Hindlimb muscle (tissue), 1 donor: ENCODE measurements around the gene FAM131C. TPM values are rescaled to one million over a fixed set of nuclear protein-coding genes. Genes with fewer than 3 reads are reported as not detected.

Experiments
- DNase-seq: peaks from one replicate; pipeline ENCODE4 v3.0.0-alpha.2; 2013
- polyA plus RNA-seq: library from polyadenylated mRNA; unstranded; fragments of 120-200 nt; gene quantifications from one replicate; pipeline ENCODE4 v1.2.1, GENCODE V29; 2013; ENCODE audit not compliant: insufficient read length

Gene FAM131C
- polyA plus RNA-seq, 1 donor: not detected

GRCh38 chr1:16015491-16015890 lies 58.0 kb downstream of the FAM131C start:
- no peak for DNase-seq

DNA sequence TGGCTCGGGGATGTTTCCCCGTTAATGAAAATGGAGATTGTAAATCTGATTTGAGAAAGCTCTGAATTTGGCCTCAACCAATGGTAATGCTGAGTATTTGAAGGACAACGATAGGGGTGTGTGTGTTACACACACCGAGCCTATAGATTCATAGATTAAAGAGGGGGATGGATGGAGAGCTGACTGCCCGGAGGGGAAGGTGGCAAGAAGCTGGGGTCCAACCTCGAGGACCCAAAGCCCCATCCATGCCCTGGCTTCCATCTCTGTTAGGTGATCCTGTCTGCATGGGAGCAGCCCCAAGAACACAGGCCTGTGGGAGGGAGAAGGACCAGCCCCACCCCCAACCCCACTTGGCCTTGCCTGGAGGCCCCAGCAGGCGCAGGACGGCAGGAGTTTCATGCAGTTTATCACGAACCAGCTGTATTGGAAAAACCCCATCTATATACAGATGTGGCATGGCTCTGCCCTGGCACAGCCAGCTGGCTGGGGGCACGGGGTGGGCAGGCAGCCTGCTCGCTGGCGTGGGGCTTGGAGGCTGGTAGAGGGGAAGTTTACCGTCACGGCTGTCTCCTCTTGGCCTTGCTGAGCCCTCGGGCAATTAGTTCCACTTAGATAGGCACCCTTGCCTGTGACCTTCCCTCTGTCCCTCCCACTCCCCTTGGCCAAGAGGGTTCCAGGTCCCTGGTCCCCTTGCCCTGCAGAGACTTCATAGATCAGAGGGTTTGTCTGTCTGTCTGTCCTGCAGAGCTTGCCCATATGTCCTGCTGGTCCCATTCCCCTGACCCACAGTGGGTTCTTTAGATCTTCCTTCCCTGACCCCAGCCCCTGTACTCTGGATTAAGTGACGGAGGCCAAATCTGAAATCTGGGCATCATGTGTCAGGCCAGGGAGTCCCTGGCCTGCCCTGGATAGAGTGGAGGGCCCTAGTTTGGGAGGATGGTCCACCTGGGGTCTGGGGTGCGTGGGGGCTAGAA lies 58.7 kb downstream of the FAM131C start:
- DNase-seq: peak; percentile 37

GRCh38 chr1:16013908-16014258 lies 59.6 kb downstream of the FAM131C start:
- no peak for DNase-seq

GRCh38 chr1:16013220-16013907 lies 60.1 kb downstream of the FAM131C start:
- DNase-seq: peak; percentile 75

GRCh38 chr1:16012590-16013219 lies 60.7 kb downstream of the FAM131C start:
- DNase-seq: peak; percentile 62

DNA sequence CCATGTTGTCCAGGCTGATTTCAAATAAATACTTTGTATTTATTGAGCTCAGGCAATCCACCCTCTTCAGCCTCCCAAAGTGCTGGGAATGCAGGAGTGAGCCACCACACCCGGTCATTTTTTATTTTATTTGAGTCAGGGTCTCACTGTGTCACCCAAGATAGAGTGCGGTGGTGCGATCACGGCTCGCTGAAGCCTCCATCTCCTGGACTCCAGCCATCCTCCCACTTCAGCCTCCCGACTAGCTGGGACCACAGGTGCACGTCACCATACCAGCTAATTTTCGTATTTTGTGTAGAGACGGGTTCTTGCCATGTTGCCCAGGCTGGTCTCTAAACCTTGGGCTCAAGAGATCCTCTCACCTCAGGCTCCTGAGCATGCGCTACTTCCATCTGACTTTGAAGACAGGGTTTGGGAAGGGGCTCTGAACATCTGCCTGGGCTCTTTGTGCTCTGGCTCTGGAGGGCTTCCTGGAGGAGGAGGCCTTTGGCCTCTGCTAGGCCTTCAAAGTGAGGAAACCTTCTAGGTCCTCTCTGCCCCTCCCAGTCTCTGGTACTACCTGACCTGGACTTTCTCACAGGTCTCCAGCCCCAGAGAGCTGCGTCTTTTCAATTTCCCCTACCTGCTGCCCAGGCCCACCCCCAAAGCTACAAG lies 61.4 kb downstream of the FAM131C start:
- no peak for DNase-seq

- no peak for DNase-seq
These were observed 62.6 kb downstream of the FAM131C start for GRCh38 chr1:16010837-16011236.

GRCh38 chr1:16009678-16010077 lies 63.8 kb downstream of the FAM131C start:
- DNase-seq: no peak

DNA sequence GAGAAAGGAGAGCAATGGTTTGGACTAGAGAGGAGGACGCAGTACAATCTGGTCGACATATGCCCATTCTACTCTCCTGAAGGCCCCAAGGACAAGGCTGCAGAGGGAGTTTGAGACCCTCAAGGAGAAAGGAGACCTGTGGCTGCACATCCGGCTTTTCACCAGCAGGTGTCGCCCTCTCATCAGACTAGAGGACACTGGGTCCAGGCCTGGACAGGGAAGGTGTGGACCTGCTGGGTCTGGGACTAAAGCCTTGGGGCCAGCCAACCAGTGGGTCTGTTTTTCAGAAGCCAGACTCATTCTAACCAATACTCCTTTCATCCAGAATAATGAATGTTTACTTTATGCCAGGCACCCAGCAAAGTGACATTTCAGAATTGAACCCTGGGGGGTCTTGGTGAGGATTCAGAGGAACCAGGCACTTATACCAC lies 64.4 kb downstream of the FAM131C start:
- peak; percentile 73 for DNase-seq

Other genes with a start within 250 kb of the FAM131C start
- gene SPEN, start 225.9 kb downstream of the FAM131C start, polyA plus RNA-seq: 38.3 TPM
- 24.5 TPM for gene ZBTB17, start 97.5 kb downstream of the FAM131C start, polyA plus RNA-seq
- not detected for gene SRARP, start 69.4 kb downstream of the FAM131C start, polyA plus RNA-seq
- gene HSPB7, start 55.6 kb downstream of the FAM131C start, polyA plus RNA-seq: 91.3 TPM
- gene CLCNKA, start 51.6 kb downstream of the FAM131C start, polyA plus RNA-seq: 1.6 TPM
- not detected for gene CLCNKB, start 29.9 kb downstream of the FAM131C start, polyA plus RNA-seq
- 8.9 TPM for gene EPHA2, start 82.4 kb upstream of the FAM131C start, polyA plus RNA-seq
- gene ARHGEF19, start 139.0 kb upstream of the FAM131C start, polyA plus RNA-seq: 4.3 TPM
- 4.9 TPM for gene CPLANE2, start 163.5 kb upstream of the FAM131C start, polyA plus RNA-seq